Fibroblast of the aortic adventitia (primary cell): ENCODE data around the gene TPP1. TPM values are rescaled to one million over a fixed set of nuclear protein-coding genes. Genes with fewer than 3 reads are reported as not detected.
A peak's percentile ranks its signal among the peaks of the same experiment; 100 is the strongest.

ENCODE experiments used
- DNase-seq: peaks from one replicate; pipeline ENCODE4 v3.0.0-alpha.2; 2010; ENCODE audit warnings: low read depth
- H3K4me3 ChIP-seq: 2 replicates; pipeline ENCODE4 v1.5.1; 2011; ENCODE audit warnings: low read depth, mild to moderate bottlenecking, control low read depth, low read length, moderate library complexity
- CTCF ChIP-seq: IDR thresholded peaks from 2 replicates; pipeline ENCODE4 v1.5.1; 2011; ENCODE audit warnings: mild to moderate bottlenecking, low read length, control low read depth, inconsistent platforms; ENCODE audit not compliant: insufficient read depth
- total RNA-seq: library from RNA; depleted of rRNA; stranded (reverse); fragments of >200 nt; gene quantifications from 2 replicates; pipeline ENCODE4 v1.2.3, GENCODE V29; 2012; ENCODE audit warnings: low replicate concordance

TPP1 gene
- total RNA-seq, result 49.3 and 60.2 TPM in 2 replicates

- DNase-seq, result peak; percentile 97
- H3K4me3 ChIP-seq, result peak within 1 kb of the TSS; percentile 93
- TF ChIP-seq CTCF, result no peak
Observed at GRCh38 chr11:6619004-6619745, at the start of gene TPP1. Gene TPP1, minus strand, starts transcription at chr11:6619422. Its CDS starts 22 bp downstream, at chr11:6619400.

GRCh38 chr11:6667733-6668374, 48.6 kb upstream of the TPP1 start:
- H3K4me3 ChIP-seq, result no peak overlapping the region
- peak; percentile 57 for DNase-seq
- TF ChIP-seq CTCF, result peak; percentile 63

- no peak overlapping the region for H3K4me3 ChIP-seq
- TF ChIP-seq CTCF, result no peak
- DNase-seq, result no peak
Observed at GRCh38 chr11:6666302-6667183, 47.3 kb upstream of the TPP1 start.

GRCh38 chr11:6664551-6664950, 45.3 kb upstream of the TPP1 start:
- DNase-seq, result peak; percentile 25
- no peak overlapping the region for H3K4me3 ChIP-seq
- TF ChIP-seq CTCF, result no peak

- no peak for TF ChIP-seq CTCF
- peak; percentile 14 for DNase-seq
- H3K4me3 ChIP-seq, result no peak overlapping the region
Observed at GRCh38 chr11:6663794-6664469, 44.7 kb upstream of the TPP1 start.

- no peak for TF ChIP-seq CTCF
- H3K4me3 ChIP-seq, result no peak overlapping the region
- DNase-seq, result no peak
Observed at GRCh38 chr11:6660712-6661111, 41.5 kb upstream of the TPP1 start.
